ENCODE results near the gene TAF11L2. TPM values are rescaled to one million over a fixed set of nuclear protein-coding genes. Genes with fewer than 3 reads are reported as not detected.

TAF11L2 gene
- polyA plus RNA-seq, 1 donor (not counting 4 experiments of a cell fraction or from before 2014, with no cell fraction given), result not detected

DNA sequence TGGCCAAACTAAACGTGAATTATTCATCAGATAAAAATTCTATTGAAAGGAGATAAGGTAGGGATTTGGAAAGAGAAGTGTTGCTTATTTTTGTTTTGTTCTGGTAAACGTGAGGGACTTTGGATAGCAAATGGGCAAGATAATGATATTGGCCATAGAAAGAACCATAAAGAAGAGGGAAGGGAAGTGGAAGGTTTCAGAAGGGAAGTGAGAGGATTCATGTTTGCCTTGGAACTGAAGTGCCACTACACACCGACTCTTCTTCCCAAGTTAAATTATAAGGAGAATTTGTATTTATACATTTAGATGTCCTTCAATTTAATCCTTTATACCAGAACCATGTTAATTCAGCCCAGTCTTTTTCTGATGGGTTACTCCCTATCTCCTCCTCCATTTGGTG lies 42.1 kb upstream of the TAF11L2 start:
- Histone ChIP-seq H3K79me2 (ENCODE audit: control insufficient read depth, insufficient read depth, low read length) (no peaks in the 10 kb centered on the region), H3K36me3 (ENCODE audit: control insufficient read depth in 2 of 2, extremely low read depth in 1 of 2, insufficient read depth in 2 of 2, low read length in 2 of 2) (no peaks in the 10 kb centered on the region), H3K4me1 (ENCODE audit: control insufficient read depth, extremely low read depth, insufficient read depth, low read length) (no peaks in the 10 kb centered on the region), H2AFZ (ENCODE audit: control insufficient read depth, low read length) (no peak overlapping the region), H4K20me1 (ENCODE audit: control insufficient read depth, extremely low read depth, insufficient read depth, low read length) (no peaks in the 10 kb centered on the region), H3K9me3 (ENCODE audit: control insufficient read depth, low read depth, low read length) (no peaks in the 10 kb centered on the region), H3K27ac (ENCODE audit: control insufficient read depth, insufficient read depth, low read length) (no peak overlapping the region), H3K9ac (ENCODE audit: control insufficient read depth, extremely low read depth, insufficient read depth, low read length) (no peak overlapping the region), H3K9me1 (ENCODE audit: control insufficient read depth, extremely low read depth, insufficient read depth, low read length) (no peaks in the 10 kb centered on the region), H3K27me3 (ENCODE audit: control insufficient read depth, extremely low read depth, insufficient read depth, low read length) (no peaks in the 10 kb centered on the region), H3K4me2 (ENCODE audit: control insufficient read depth, extremely low read depth, insufficient read depth, low read depth, low read length) (no peak overlapping the region), H3K4me3 (ENCODE audit: control insufficient read depth in 2 of 3, extremely low read depth in 1 of 3, insufficient read depth in 2 of 3, low read depth in 1 of 3, low read length in 3 of 3) (no peak overlapping the region)
- dilution Hi-C loops (cut with MboI; ENCODE audit: extremely low pct_ligation_motif_present, low sequenced_read_pairs), result no loop called here
- FAIRE-seq, result no peak
- no peak for DNase-seq (ENCODE audit: low read depth, low spot score)
- TF ChIP-seq EZH2 (IDR thresholded peaks at IDR 0.05; ENCODE audit: low read length), result no peak
- TF ChIP-seq, protein P1, sequence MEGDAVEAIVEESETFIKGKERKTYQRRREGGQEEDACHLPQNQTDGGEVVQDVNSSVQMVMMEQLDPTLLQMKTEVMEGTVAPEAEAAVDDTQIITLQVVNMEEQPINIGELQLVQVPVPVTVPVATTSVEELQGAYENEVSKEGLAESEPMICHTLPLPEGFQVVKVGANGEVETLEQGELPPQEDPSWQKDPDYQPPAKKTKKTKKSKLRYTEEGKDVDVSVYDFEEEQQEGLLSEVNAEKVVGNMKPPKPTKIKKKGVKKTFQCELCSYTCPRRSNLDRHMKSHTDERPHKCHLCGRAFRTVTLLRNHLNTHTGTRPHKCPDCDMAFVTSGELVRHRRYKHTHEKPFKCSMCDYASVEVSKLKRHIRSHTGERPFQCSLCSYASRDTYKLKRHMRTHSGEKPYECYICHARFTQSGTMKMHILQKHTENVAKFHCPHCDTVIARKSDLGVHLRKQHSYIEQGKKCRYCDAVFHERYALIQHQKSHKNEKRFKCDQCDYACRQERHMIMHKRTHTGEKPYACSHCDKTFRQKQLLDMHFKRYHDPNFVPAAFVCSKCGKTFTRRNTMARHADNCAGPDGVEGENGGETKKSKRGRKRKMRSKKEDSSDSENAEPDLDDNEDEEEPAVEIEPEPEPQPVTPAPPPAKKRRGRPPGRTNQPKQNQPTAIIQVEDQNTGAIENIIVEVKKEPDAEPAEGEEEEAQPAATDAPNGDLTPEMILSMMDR (optimal IDR thresholded peaks at IDR 0.05 in 1 of 3, IDR thresholded peaks at IDR 0.05 in 1 of 3, conservative IDR thresholded peaks at IDR 0.05 in 1 of 3; ENCODE audit: extremely low read depth in 1 of 3, insufficient read depth in 2 of 3, low read length in 3 of 3), result no peak

DNA sequence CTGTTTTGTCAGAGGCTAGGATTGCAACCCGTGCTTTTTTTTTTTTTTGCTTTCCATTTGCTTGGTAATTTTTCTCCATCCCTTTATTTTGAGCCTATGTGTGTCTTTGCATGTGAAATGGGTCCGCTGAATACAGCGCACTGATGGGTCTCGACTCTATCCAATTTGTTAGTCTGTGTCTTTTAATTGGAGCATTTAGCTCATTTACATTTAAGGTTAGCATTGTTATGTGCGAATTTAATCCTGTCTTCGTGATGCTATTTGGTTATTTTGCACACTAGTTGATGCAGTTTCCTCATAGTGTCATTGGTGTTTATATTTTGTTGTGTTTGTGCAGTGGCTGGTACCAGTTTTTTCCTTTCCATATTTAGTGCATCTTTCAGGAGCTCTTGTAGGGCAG lies 36.2 kb upstream of the TAF11L2 start:
- H3K9me1 ChIP-seq (ENCODE audit: control insufficient read depth, extremely low read depth, insufficient read depth, low read length), result no peaks in the 10 kb centered on the region
- H2AFZ ChIP-seq (ENCODE audit: control insufficient read depth, low read length), result no peak overlapping the region
- no peak overlapping the region for H3K4me2 ChIP-seq (ENCODE audit: control insufficient read depth, extremely low read depth, insufficient read depth, low read depth, low read length)
- no peaks in the 10 kb centered on the region for H3K36me3 ChIP-seq (ENCODE audit: control insufficient read depth in 2 of 2, extremely low read depth in 1 of 2, insufficient read depth in 2 of 2, low read length in 2 of 2)
- no peak overlapping the region for H3K4me3 ChIP-seq (ENCODE audit: control insufficient read depth in 2 of 3, extremely low read depth in 1 of 3, insufficient read depth in 2 of 3, low read depth in 1 of 3, low read length in 3 of 3)
- no peak overlapping the region for H3K27ac ChIP-seq (ENCODE audit: control insufficient read depth, insufficient read depth, low read length)
- FAIRE-seq (no peak), DNase-seq (ENCODE audit: low read depth, low spot score) (no peak)
- TF ChIP-seq EZH2 (IDR thresholded peaks at IDR 0.05; ENCODE audit: low read length), result no peak
- TF ChIP-seq, protein P1 (optimal IDR thresholded peaks at IDR 0.05 in 1 of 3, IDR thresholded peaks at IDR 0.05 in 1 of 3, conservative IDR thresholded peaks at IDR 0.05 in 1 of 3; ENCODE audit: extremely low read depth in 1 of 3, insufficient read depth in 2 of 3, low read length in 3 of 3), result no peak
- no peaks in the 10 kb centered on the region for H3K27me3 ChIP-seq (ENCODE audit: control insufficient read depth, extremely low read depth, insufficient read depth, low read length)
- no peaks in the 10 kb centered on the region for H4K20me1 ChIP-seq (ENCODE audit: control insufficient read depth, extremely low read depth, insufficient read depth, low read length)
- H3K9me3 ChIP-seq (ENCODE audit: control insufficient read depth, low read depth, low read length), result no peaks in the 10 kb centered on the region
- no peak overlapping the region for H3K9ac ChIP-seq (ENCODE audit: control insufficient read depth, extremely low read depth, insufficient read depth, low read length)
- no peaks in the 10 kb centered on the region for H3K79me2 ChIP-seq (ENCODE audit: control insufficient read depth, insufficient read depth, low read length)
- H3K4me1 ChIP-seq (ENCODE audit: control insufficient read depth, extremely low read depth, insufficient read depth, low read length), result no peaks in the 10 kb centered on the region
- dilution Hi-C loops (cut with MboI; ENCODE audit: extremely low pct_ligation_motif_present, low sequenced_read_pairs), result no loop called here
